ENCODE data around the gene LUZP4. TPM values are rescaled to one million over a fixed set of nuclear protein-coding genes. Genes with fewer than 3 reads are reported as not detected.

LUZP4 gene, protein sequence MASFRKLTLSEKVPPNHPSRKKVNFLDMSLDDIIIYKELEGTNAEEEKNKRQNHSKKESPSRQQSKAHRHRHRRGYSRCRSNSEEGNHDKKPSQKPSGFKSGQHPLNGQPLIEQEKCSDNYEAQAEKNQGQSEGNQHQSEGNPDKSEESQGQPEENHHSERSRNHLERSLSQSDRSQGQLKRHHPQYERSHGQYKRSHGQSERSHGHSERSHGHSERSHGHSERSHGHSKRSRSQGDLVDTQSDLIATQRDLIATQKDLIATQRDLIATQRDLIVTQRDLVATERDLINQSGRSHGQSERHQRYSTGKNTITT
- polyA plus RNA-seq (2013, experiment 1 of 2): not detected
- polyA plus RNA-seq (2013, experiment 2 of 2): not detected

DNA sequence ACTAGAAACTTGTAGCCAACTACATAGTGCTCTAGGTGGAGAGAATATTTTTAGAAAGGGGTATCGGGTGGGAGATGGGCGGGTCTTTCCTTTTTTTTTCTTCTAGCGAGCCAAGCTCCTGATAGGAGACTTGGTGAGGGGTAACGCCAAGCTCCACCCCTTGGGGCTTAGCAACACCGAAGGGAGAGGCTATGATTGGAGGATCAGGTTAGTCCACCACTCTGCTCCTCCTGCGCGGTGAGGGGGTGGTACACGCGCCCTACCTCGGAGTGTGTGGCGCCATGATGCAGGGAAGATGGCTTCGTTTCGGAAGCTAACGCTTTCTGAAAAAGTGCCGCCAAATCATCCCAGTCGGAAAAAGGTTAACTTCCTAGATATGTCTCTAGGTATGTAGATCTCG lies at the start of gene LUZP4:
Gene LUZP4, plus strand, starts transcription at position 251 of the 400 bp plus-strand sequence. Its CDS starts 45 bp downstream, at position 296.
- DNase-seq: no peak
- no CpG with 5 or more reads among the region's 17 CpGs for WGBS (ENCODE audit: extremely low coverage, insufficient coverage, low lambda C conversion rate)

DNA sequence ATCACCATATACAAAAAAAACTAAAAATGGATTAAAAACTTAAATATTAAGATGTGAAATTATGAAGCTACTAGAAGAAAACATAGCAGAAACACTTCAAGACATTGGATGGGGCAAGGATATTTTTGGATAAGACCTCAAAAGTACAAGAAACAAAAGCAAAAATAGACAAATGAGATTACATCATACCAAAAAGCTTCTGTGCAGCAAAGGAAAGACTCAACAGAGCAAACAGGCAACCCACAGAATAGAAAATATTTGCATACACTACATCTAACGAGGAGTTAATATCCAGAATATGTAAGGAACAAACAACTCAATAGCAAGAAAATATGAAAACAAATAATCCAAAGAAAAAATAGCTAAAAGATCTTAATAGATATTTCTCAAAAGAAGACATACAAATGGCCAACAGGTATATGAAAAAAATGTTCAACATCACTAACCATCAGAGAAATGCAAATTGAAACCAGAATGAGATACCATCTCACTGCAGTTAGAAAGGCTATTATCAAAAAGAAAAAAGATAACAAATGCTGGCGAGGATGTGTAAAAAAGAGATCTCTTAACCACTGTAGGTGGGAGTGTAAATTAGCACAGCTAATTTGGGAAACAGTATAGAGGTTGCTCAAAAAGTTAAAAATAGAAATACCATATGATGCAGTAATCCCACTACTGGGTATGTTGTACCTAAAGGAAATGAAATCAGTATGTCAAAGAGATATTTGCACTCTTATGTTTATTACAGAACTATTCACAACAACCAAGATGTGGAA lies 37.9 kb upstream of the LUZP4 start:
- Histone ChIP-seq H4K8ac (ENCODE audit: low read depth, low read length) (no peak overlapping the region), H2BK15ac (replicated peaks; ENCODE audit: low read depth) (no peak overlapping the region), H3K36me3 (ENCODE audit: control insufficient read depth, insufficient read depth, low read length) (no peaks in the 10 kb centered on the region)

More for the DNA sequence above, at the start of gene LUZP4:
- Histone ChIP-seq H4K5ac (ENCODE audit: low read length) (no peak within 1 kb of the TSS), H3K79me1 (ENCODE audit: low read length) (no peaks in the 10 kb centered on the region), H3K4me2 (ENCODE audit: low read length) (no peak within 1 kb of the TSS), H3K9ac (ENCODE audit: low read length) (no peak within 1 kb of the TSS), H2BK5ac (ENCODE audit: low read length) (no peak within 1 kb of the TSS), H3K36me3 (ENCODE audit: control insufficient read depth, insufficient read depth, low read length) (no peaks in the 10 kb centered on the region), H2AK5ac (ENCODE audit: low read length) (no peak within 1 kb of the TSS), H2BK15ac (replicated peaks; ENCODE audit: low read depth) (no peak within 1 kb of the TSS), H3K27ac (ENCODE audit: low read depth, low read length) (no peak within 1 kb of the TSS), H3K4me3 (ENCODE audit: low read length) (no peak within 1 kb of the TSS), H3K23ac (ENCODE audit: low read length) (no peak within 1 kb of the TSS), H3K4ac (ENCODE audit: low read depth, low read length) (no peak within 1 kb of the TSS), H3K56ac (ENCODE audit: low read length) (no peak within 1 kb of the TSS), H3K27me3 (ENCODE audit: insufficient read depth, low read length, poor library complexity) (no peaks in the 10 kb centered on the region), H3K18ac (ENCODE audit: low read length) (no peak within 1 kb of the TSS), H4K8ac (ENCODE audit: low read depth, low read length) (no peak within 1 kb of the TSS), H3K4me1 (ENCODE audit: control insufficient read depth, low read depth, low read length) (no peaks in the 10 kb centered on the region), H3K79me2 (ENCODE audit: control insufficient read depth, insufficient read depth, low read length) (no peaks in the 10 kb centered on the region), H2BK120ac (ENCODE audit: low read depth, low read length) (no peak within 1 kb of the TSS)

DNA sequence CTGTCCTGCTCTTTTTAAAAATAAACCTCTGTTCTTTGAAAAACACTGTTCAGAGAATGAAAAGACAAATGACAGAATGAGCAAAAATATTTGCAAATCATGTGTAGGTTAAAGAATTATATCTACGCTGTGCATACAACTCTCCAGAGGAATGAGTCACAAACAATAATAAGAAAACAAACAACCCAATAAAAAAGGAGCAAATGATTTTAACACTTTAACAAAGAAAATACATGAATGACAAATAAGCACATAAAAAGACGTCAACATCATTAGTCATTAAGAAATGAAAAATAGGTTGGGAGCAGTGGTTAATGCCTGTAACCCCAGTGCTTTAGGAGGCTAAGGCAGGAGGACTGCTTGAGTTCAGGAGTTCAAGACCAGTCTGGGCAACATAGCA lies 34.5 kb upstream of the LUZP4 start:
- Histone ChIP-seq H2BK120ac (ENCODE audit: low read depth, low read length) (no peak overlapping the region), H3K23ac (ENCODE audit: low read length) (no peak overlapping the region), H3K9ac (ENCODE audit: low read length) (no peak overlapping the region), H3K4me3 (ENCODE audit: low read length) (no peak overlapping the region), H2BK5ac (ENCODE audit: low read length) (no peak overlapping the region), H3K4me2 (ENCODE audit: low read length) (no peak overlapping the region), H4K8ac (ENCODE audit: low read depth, low read length) (no peak overlapping the region), H3K79me2 (ENCODE audit: control insufficient read depth, insufficient read depth, low read length) (no peaks in the 10 kb centered on the region), H2AK5ac (ENCODE audit: low read length) (no peak overlapping the region), H3K18ac (ENCODE audit: low read length) (no peak overlapping the region), H3K4ac (ENCODE audit: low read depth, low read length) (no peak overlapping the region), H3K36me3 (ENCODE audit: control insufficient read depth, insufficient read depth, low read length) (no peaks in the 10 kb centered on the region), H4K5ac (ENCODE audit: low read length) (no peak overlapping the region), H3K79me1 (ENCODE audit: low read length) (no peaks in the 10 kb centered on the region), H2BK15ac (replicated peaks; ENCODE audit: low read depth) (no peak overlapping the region), H3K4me1 (ENCODE audit: control insufficient read depth, low read depth, low read length) (no peaks in the 10 kb centered on the region), H3K56ac (ENCODE audit: low read length) (no peak overlapping the region), H3K27ac (ENCODE audit: low read depth, low read length) (no peak overlapping the region), H3K27me3 (ENCODE audit: insufficient read depth, low read length, poor library complexity) (no peaks in the 10 kb centered on the region)
- DNase-seq: no peak
- no CpG with 5 or more reads among the region's 2 CpGs for WGBS (ENCODE audit: extremely low coverage, insufficient coverage, low lambda C conversion rate)

More for the DNA sequence above, 37.9 kb upstream of the LUZP4 start:
- Histone ChIP-seq H3K79me1 (ENCODE audit: low read length) (no peaks in the 10 kb centered on the region), H2BK120ac (ENCODE audit: low read depth, low read length) (no peak overlapping the region), H3K27ac (ENCODE audit: low read depth, low read length) (no peak overlapping the region), H4K5ac (ENCODE audit: low read length) (no peak overlapping the region), H3K79me2 (ENCODE audit: control insufficient read depth, insufficient read depth, low read length) (no peaks in the 10 kb centered on the region), H3K27me3 (ENCODE audit: insufficient read depth, low read length, poor library complexity) (no peaks in the 10 kb centered on the region), H3K4me3 (ENCODE audit: low read length) (no peak overlapping the region), H2AK5ac (ENCODE audit: low read length) (no peak overlapping the region), H3K9ac (ENCODE audit: low read length) (no peak overlapping the region), H3K4ac (ENCODE audit: low read depth, low read length) (no peak overlapping the region), H3K18ac (ENCODE audit: low read length) (no peak overlapping the region), H3K56ac (ENCODE audit: low read length) (no peak overlapping the region), H3K4me2 (ENCODE audit: low read length) (no peak overlapping the region), H3K4me1 (ENCODE audit: control insufficient read depth, low read depth, low read length) (no peaks in the 10 kb centered on the region), H3K23ac (ENCODE audit: low read length) (no peak overlapping the region), H2BK5ac (ENCODE audit: low read length) (no peak overlapping the region)
- DNase-seq: no peak
- WGBS (ENCODE audit: extremely low coverage, insufficient coverage, low lambda C conversion rate): no CpG with 5 or more reads among the region's 2 CpGs

DNA sequence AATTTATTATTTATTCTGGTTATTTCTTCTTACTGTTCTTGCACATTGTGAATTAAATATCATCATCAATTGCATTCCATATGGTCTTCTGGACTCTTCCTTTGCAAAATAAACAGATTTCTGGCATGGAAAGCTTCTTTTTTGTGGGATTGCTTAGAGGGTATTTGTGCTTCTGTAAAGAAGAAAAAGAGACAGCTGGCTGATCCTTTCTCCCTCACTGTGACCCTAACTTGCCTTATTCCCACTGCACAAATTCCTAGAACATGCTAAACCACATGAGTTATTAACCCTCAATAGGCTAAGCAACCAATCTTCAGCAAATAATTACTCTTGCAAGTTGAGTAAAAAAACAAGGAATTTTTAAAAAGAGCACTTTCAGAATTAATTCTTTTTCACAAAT lies 31.8 kb upstream of the LUZP4 start:
- H3K23ac ChIP-seq (ENCODE audit: low read length): no peak overlapping the region
- no peak overlapping the region for H3K4me3 ChIP-seq (ENCODE audit: low read length)
- H3K79me1 ChIP-seq (ENCODE audit: low read length): no peaks in the 10 kb centered on the region
- no peak overlapping the region for H4K8ac ChIP-seq (ENCODE audit: low read depth, low read length)
- no peak overlapping the region for H2BK15ac ChIP-seq (replicated peaks; ENCODE audit: low read depth)
- no peak overlapping the region for H3K4ac ChIP-seq (ENCODE audit: low read depth, low read length)
- no peaks in the 10 kb centered on the region for H3K79me2 ChIP-seq (ENCODE audit: control insufficient read depth, insufficient read depth, low read length)
- H3K4me1 ChIP-seq (ENCODE audit: control insufficient read depth, low read depth, low read length): no peaks in the 10 kb centered on the region
- no peak overlapping the region for H2BK120ac ChIP-seq (ENCODE audit: low read depth, low read length)
- no peaks in the 10 kb centered on the region for H3K36me3 ChIP-seq (ENCODE audit: control insufficient read depth, insufficient read depth, low read length)
- H3K27me3 ChIP-seq (ENCODE audit: insufficient read depth, low read length, poor library complexity): no peaks in the 10 kb centered on the region
- no peak overlapping the region for H3K27ac ChIP-seq (ENCODE audit: low read depth, low read length)
- H3K4me2 ChIP-seq (ENCODE audit: low read length): no peak overlapping the region
- H2BK5ac ChIP-seq (ENCODE audit: low read length): no peak overlapping the region
- H3K56ac ChIP-seq (ENCODE audit: low read length): no peak overlapping the region
- no peak for DNase-seq
- H2AK5ac ChIP-seq (ENCODE audit: low read length): no peak overlapping the region
- H3K18ac ChIP-seq (ENCODE audit: low read length): no peak overlapping the region
- H4K5ac ChIP-seq (ENCODE audit: low read length): no peak overlapping the region
- H3K9ac ChIP-seq (ENCODE audit: low read length): no peak overlapping the region

DNA sequence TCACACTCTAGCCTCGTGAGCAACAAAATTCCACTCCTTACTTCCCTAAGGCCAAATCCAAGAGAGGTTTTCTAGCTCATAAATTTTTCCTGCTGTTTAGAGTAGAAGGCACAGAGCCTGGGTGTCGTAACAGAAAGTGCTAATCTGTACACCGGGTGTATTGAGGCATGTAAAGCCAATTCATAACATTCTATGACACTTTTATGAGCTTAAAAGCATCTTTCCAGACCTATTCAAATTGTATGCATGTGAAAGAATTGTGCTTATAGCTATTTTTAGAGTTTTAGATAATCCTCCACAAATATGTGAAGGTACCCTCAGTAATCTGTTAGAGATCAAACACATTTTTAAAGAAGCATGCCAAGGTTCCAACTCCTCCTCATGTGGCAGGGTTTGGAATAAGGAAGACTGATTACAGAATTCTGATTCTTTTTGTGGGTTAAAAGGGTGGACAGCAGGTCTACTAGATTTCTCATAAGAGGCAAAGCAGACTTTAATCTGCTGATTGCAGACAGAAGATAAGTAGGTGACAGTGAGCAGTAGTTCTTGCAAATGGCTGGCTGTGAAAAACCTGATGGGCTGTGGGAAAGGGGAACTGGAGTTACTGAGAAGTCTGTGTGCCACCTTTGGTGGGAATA lies 30.2 kb upstream of the LUZP4 start:
- Histone ChIP-seq H2BK120ac (ENCODE audit: low read depth, low read length) (no peak overlapping the region), H3K56ac (ENCODE audit: low read length) (no peak overlapping the region), H4K5ac (ENCODE audit: low read length) (no peak overlapping the region), H3K27me3 (ENCODE audit: insufficient read depth, low read length, poor library complexity) (no peaks in the 10 kb centered on the region), H2BK5ac (ENCODE audit: low read length) (no peak overlapping the region), H3K4ac (ENCODE audit: low read depth, low read length) (no peak overlapping the region), H2BK15ac (replicated peaks; ENCODE audit: low read depth) (no peak overlapping the region), H4K8ac (ENCODE audit: low read depth, low read length) (no peak overlapping the region), H3K4me1 (ENCODE audit: control insufficient read depth, low read depth, low read length) (no peaks in the 10 kb centered on the region), H3K79me1 (ENCODE audit: low read length) (no peaks in the 10 kb centered on the region), H3K9ac (ENCODE audit: low read length) (no peak overlapping the region), H3K36me3 (ENCODE audit: control insufficient read depth, insufficient read depth, low read length) (no peaks in the 10 kb centered on the region), H3K18ac (ENCODE audit: low read length) (no peak overlapping the region), H2AK5ac (ENCODE audit: low read length) (no peak overlapping the region), H3K4me3 (ENCODE audit: low read length) (no peak overlapping the region), H3K79me2 (ENCODE audit: control insufficient read depth, insufficient read depth, low read length) (no peaks in the 10 kb centered on the region), H3K4me2 (ENCODE audit: low read length) (no peak overlapping the region), H3K27ac (ENCODE audit: low read depth, low read length) (no peak overlapping the region), H3K23ac (ENCODE audit: low read length) (no peak overlapping the region)
- peak; percentile 26 for DNase-seq
- WGBS (ENCODE audit: extremely low coverage, insufficient coverage, low lambda C conversion rate): no CpG with 5 or more reads among the region's 3 CpGs
